GM18867 (cell line): ENCODE measurements around the gene KDM4E.
A peak's percentile ranks its signal among the peaks of the same experiment; 100 is the strongest.

ENCODE experiments used
- ATAC-seq: cut with Tn5 transposase; IDR thresholded peaks from one replicate; pipeline ENCODE4 v1.9.1; 2021; ENCODE audit warnings: mild to moderate bottlenecking, moderate library complexity; ENCODE audit not compliant: unreplicated experiment

Gene KDM4E

GRCh38 chr11:95050595-95051202 lies 25.6 kb downstream of the KDM4E start:
- no peak for ATAC-seq

- no peak for ATAC-seq
Measured at GRCh38 chr11:95054356-95054755, 29.3 kb downstream of the KDM4E start.

DNA sequence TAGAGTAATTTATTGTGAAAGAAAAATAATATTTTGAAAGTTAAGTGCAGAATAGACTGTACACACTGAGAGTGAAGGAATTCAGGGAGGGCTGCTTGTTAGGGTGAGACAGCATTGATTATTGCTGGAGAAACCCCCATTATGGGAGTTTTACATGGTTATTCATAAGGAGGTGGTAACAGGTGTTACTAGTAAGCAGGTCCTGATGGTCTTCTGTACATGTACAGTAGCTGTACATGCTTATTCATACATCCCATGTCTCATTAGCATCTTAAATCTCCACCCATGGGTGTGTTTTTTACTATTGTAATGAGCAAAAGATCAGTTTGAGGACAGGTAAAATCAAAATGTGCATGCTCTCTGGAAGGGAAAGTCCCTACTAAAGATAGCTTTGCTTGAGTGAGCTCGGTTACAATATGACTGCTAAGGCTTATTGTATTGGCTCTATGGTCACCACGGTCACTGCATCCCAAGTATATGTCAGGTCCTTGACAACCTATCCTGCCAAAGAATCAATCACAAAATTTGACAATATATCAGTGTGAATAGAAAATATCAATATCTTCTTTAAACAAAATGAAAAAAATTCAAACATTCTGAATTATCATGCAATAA lies 30.3 kb downstream of the KDM4E start:
- peak; percentile 96 for ATAC-seq

GRCh38 chr11:95057959-95058358 lies 32.9 kb downstream of the KDM4E start:
- ATAC-seq, result no peak

GRCh38 chr11:95058621-95059020 lies 33.6 kb downstream of the KDM4E start:
- ATAC-seq, result no peak

GRCh38 chr11:95059046-95059445 lies 34.0 kb downstream of the KDM4E start:
- ATAC-seq, result no peak

DNA sequence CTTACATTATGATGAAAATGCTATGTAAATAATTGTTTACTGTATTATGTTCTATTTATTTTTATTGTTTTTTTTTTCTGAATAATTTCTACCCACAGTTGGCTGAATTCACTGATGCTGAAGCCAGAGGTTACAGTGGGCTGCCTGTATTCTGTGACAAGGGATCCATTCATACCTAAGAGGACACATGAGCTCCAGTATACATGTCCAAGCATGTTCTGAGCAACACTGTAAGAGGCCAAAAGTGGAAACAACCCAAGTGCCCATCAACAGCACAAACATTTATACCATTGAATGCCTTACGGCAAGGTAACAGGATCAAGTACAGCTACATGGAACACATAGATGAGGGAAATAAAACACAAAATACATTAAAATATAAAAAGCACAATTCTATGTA lies 40.3 kb downstream of the KDM4E start:
- ATAC-seq, result no peak

DNA sequence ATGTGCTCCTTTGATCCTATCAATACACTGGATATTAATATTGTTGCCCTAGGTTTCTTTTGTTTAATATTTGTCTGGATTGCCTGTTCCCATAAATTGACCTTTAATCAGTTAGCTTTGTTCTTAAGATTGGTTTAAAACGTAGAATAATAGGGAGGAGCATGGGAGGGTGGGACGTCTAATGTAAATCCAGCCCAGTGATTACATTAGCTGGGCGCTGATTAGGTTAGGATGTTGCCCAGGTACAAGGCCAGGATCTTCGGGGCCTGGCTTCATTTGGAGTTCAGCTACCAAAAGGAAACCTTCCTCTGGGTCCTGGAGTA lies 41.6 kb downstream of the KDM4E start, which contains the start of gene SRSF8:
Gene SRSF8, plus strand, starts transcription at position 204 of the 323 bp plus-strand sequence. CDS start 308 bp downstream, outside the sequence.
- ATAC-seq, result peak; percentile 54

- ATAC-seq, result peak; percentile 76
Measured at GRCh38 chr11:95067039-95067840, 42.2 kb downstream of the KDM4E start.

DNA sequence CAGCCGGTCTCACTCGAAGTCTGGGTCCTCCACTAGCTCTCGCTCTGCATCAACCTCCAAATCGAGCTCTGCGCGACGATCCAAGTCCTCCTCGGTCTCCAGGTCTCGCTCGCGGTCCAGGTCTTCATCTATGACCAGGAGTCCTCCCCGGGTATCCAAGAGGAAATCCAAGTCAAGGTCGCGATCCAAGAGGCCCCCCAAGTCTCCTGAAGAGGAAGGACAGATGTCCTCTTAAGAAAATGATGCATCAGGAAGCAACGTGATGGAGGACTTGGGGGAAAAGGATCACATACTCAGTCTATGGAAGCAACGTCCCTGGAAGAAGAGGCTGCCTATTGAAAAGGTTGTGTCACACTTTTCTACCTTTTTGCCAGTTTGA lies 42.8 kb downstream of the KDM4E start:
- ATAC-seq, result no peak

DNA sequence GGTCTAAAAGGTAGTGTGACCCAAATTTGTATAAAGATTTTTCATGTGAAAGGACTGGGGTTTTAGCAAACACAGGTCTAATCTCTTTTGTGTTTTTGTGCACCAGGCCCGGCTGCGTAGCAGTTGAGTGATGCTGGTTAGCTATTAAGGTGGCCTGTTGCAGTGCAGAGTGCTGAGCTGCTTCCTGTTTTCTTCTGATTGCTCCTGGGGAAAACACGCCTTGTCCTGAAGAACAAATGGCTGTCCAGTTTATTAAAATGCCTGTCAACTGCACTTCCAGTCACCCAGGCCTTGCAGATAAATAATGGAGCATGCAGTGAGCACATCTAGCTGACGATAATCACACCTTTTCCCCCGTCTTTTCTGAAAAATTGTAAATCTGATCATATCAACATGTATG lies 43.5 kb downstream of the KDM4E start:
- ATAC-seq, result peak; percentile 61

- ATAC-seq, result no peak
Measured at GRCh38 chr11:95070471-95070870, 45.4 kb downstream of the KDM4E start.

- ATAC-seq, result no peak
Measured at GRCh38 chr11:95072948-95073347, 47.9 kb downstream of the KDM4E start.

- ATAC-seq, result no peak
Measured at GRCh38 chr11:95074792-95075563, 49.9 kb downstream of the KDM4E start.

- ATAC-seq, result peak; percentile 60
Measured at GRCh38 chr11:95076416-95076815, 51.4 kb downstream of the KDM4E start.

- ATAC-seq, result no peak
Measured at GRCh38 chr11:95076981-95077380, 51.9 kb downstream of the KDM4E start.
